Astrocyte (in vitro differentiated cells and primary cell): ENCODE data around the gene TAF4. TPM values are rescaled to one million over a fixed set of nuclear protein-coding genes. Genes with fewer than 3 reads are reported as not detected.

Experiments used
- DNase-seq: peaks from one replicate; pipeline ENCODE4 v3.0.0-alpha.2; 2010; ENCODE audit warnings: low read depth
- FAIRE-seq: peaks from 2 replicates; lab custom pipeline; 2011; peaks lifted over from hg19 to GRCh38; lab: Jason Lieb, UNC
- H2AFZ ChIP-seq: 2 replicates; pipeline ENCODE4 v1.6.0; 2012; ENCODE audit warnings: low read depth, low read length, inconsistent platforms
- H3K27ac ChIP-seq: 2 replicates; pipeline ENCODE4 v1.5.1; 2011; ENCODE audit warnings: low read depth, low read length, inconsistent platforms
- H3K27me3 ChIP-seq: 2 replicates; pipeline ENCODE4 v1.6.0; 2011; ENCODE audit warnings: low read length, inconsistent platforms; ENCODE audit not compliant: insufficient read depth
- H3K36me3 ChIP-seq: 2 replicates; pipeline ENCODE4 v1.5.1; 2011; ENCODE audit warnings: low read length, inconsistent platforms; ENCODE audit not compliant: insufficient read depth
- H3K4me1 ChIP-seq: 2 replicates; pipeline ENCODE4 v1.5.1; 2011; ENCODE audit warnings: low read length, inconsistent platforms; ENCODE audit not compliant: insufficient read depth
- H3K4me2 ChIP-seq: 2 replicates; pipeline ENCODE4 v1.6.0; 2012; ENCODE audit warnings: low read length, inconsistent platforms
- H3K4me3 ChIP-seq: 2 replicates; pipeline ENCODE4 v1.5.1; 2011; ENCODE audit warnings: low read depth, mild to moderate bottlenecking, low read length, inconsistent platforms; ENCODE audit not compliant: insufficient read depth
- H3K79me2 ChIP-seq: 2 replicates; pipeline ENCODE4 v1.6.0; 2012; ENCODE audit warnings: mild to moderate bottlenecking, low read length, inconsistent platforms; ENCODE audit not compliant: insufficient read depth
- H3K9ac ChIP-seq: 2 replicates; pipeline ENCODE4 v1.6.0; 2012; ENCODE audit warnings: mild to moderate bottlenecking, low read length, inconsistent platforms
- H3K9me3 ChIP-seq: 2 replicates; pipeline ENCODE4 v1.5.1; 2012; ENCODE audit warnings: low read depth, mild to moderate bottlenecking, low read length, inconsistent platforms; ENCODE audit not compliant: insufficient read depth
- H4K20me1 ChIP-seq: 2 replicates; pipeline ENCODE4 v1.6.0; 2012; ENCODE audit warnings: low read length, inconsistent platforms; ENCODE audit not compliant: insufficient read depth
- H3K27ac Mint-ChIP-seq: one replicate; pipeline ENCODE4 v1.8.0; 2021; ENCODE audit warnings: mild to moderate bottlenecking, mixed read lengths; ENCODE audit not compliant: unreplicated experiment
- H3K27me3 Mint-ChIP-seq: one replicate; pipeline ENCODE4 v1.8.0; 2021; ENCODE audit warnings: low read depth, mixed read lengths; ENCODE audit not compliant: unreplicated experiment
- H3K36me3 Mint-ChIP-seq: one replicate; pipeline ENCODE4 v1.8.0; 2021; ENCODE audit warnings: low read depth, mixed read lengths; ENCODE audit not compliant: unreplicated experiment
- H3K4me1 Mint-ChIP-seq: one replicate; pipeline ENCODE4 v1.8.0; 2021; ENCODE audit warnings: low read depth, mixed read lengths; ENCODE audit not compliant: unreplicated experiment
- H3K4me3 Mint-ChIP-seq: one replicate; pipeline ENCODE4 v1.8.0; 2021; ENCODE audit warnings: mild to moderate bottlenecking, moderate library complexity, mixed read lengths; ENCODE audit not compliant: unreplicated experiment
- H3K9me3 Mint-ChIP-seq: one replicate; pipeline ENCODE4 v1.8.0; 2021; ENCODE audit warnings: mild to moderate bottlenecking, mixed read lengths; ENCODE audit not compliant: unreplicated experiment
- EZH2 ChIP-seq: IDR thresholded peaks from 2 replicates; pipeline ENCODE4 v1.6.1; 2012; ENCODE audit warnings: mild to moderate bottlenecking, low read length, inconsistent platforms; ENCODE audit not compliant: insufficient read depth
- total RNA-seq: library from RNA; stranded (reverse); gene quantifications from 2 replicates; pipeline ENCODE4 v1.2.1, GENCODE V29; 2021
- TF ChIP-seq, protein P1 (sequence below): IDR thresholded peaks from 2 replicates; pipeline ENCODE4 v1.5.1; 2011; ENCODE audit warnings: low read depth, mild to moderate bottlenecking, inconsistent platforms, low read length, moderate library complexity; ENCODE audit not compliant: insufficient read depth

TAF4 gene
- total RNA-seq, 1 donor from 2014 or later = 11.8 TPM

DNA sequence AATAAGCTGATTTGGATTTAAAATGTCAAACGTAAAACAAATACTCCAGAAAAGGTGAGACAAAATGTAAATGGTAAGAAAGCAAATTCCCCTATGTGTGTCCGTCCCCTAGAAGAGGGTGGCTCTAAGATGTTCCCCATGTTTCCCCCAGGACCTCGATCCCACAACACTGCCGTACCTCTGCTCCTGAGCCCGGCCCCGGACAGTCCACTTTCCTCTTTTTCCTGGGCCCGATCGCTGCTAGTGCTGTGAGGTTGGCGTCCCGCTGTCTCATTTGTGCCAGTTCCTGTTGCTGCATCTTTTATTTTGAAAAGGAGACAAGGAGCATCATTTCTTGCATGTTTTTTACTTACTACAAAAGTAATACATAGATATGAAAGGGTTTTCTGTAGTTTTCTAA lies 68.3 kb downstream of the TAF4 start:
- H3K36me3 Mint-ChIP-seq = peaks cover 61% of the 10 kb centered on the region
- Histone ChIP-seq H3K36me3 (peaks cover 24% of the 10 kb centered on the region), H3K27me3 (no peaks in the 10 kb centered on the region), H3K9ac (no peak overlapping the region), H4K20me1 (no peaks in the 10 kb centered on the region), H3K9me3 (no peaks in the 10 kb centered on the region), H3K27ac (no peak overlapping the region), H3K4me1 (no peaks in the 10 kb centered on the region), H3K4me2 (no peak overlapping the region), H2AFZ (no peak overlapping the region), H3K4me3 (no peak overlapping the region), H3K79me2 (no peaks in the 10 kb centered on the region)
- no peaks in the 10 kb centered on the region for H3K27me3 Mint-ChIP-seq
- no peaks in the 10 kb centered on the region for H3K4me1 Mint-ChIP-seq
- H3K4me3 Mint-ChIP-seq = no peak overlapping the region
- TF ChIP-seq, protein P1, sequence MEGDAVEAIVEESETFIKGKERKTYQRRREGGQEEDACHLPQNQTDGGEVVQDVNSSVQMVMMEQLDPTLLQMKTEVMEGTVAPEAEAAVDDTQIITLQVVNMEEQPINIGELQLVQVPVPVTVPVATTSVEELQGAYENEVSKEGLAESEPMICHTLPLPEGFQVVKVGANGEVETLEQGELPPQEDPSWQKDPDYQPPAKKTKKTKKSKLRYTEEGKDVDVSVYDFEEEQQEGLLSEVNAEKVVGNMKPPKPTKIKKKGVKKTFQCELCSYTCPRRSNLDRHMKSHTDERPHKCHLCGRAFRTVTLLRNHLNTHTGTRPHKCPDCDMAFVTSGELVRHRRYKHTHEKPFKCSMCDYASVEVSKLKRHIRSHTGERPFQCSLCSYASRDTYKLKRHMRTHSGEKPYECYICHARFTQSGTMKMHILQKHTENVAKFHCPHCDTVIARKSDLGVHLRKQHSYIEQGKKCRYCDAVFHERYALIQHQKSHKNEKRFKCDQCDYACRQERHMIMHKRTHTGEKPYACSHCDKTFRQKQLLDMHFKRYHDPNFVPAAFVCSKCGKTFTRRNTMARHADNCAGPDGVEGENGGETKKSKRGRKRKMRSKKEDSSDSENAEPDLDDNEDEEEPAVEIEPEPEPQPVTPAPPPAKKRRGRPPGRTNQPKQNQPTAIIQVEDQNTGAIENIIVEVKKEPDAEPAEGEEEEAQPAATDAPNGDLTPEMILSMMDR = no peak
- TF ChIP-seq EZH2 = no peak
- H3K27ac Mint-ChIP-seq = no peak overlapping the region
- DNase-seq (no peak), FAIRE-seq (no peak)
- peaks cover 5% of the 10 kb centered on the region for H3K9me3 Mint-ChIP-seq

DNA sequence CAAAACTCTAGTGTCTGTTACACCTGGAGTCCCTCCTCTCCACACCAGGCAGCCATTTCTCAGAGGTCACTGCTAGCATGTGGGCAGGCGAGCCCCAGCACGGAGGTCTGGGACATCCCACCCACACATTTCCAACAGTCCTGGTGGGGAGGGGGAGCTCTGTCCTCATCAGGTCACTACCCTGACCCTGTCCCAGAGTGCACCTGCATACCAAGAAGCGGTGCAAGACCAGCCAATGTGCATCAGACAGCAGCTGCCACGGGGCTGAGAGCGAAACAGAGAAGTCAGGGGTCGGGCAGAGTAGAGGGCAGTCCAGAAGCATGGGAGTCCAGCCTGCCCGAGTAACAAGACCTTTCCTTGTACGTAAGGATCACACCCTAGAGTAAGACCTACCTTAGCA lies 71.1 kb downstream of the TAF4 start:
- no peaks in the 10 kb centered on the region for H3K79me2 ChIP-seq
- H3K27me3 ChIP-seq = no peaks in the 10 kb centered on the region
- Mint-ChIP-seq H3K9me3 (peaks cover 19% of the 10 kb centered on the region), H3K4me1 (no peaks in the 10 kb centered on the region), H3K36me3 (peaks cover 65% of the 10 kb centered on the region), H3K27me3 (no peaks in the 10 kb centered on the region), H3K4me3 (no peak overlapping the region), H3K27ac (no peak overlapping the region)
- no peak for FAIRE-seq
- no peak overlapping the region for H2AFZ ChIP-seq
- H4K20me1 ChIP-seq = no peaks in the 10 kb centered on the region
- no peak for DNase-seq
- H3K36me3 ChIP-seq = peaks cover 31% of the 10 kb centered on the region
- H3K9ac ChIP-seq = no peak overlapping the region
- no peak overlapping the region for H3K4me3 ChIP-seq
- H3K4me1 ChIP-seq = no peaks in the 10 kb centered on the region
- H3K9me3 ChIP-seq = peaks cover 4% of the 10 kb centered on the region
- no peak for TF ChIP-seq EZH2
- TF ChIP-seq, protein P1 = no peak
- H3K4me2 ChIP-seq = no peak overlapping the region
- no peak overlapping the region for H3K27ac ChIP-seq

DNA sequence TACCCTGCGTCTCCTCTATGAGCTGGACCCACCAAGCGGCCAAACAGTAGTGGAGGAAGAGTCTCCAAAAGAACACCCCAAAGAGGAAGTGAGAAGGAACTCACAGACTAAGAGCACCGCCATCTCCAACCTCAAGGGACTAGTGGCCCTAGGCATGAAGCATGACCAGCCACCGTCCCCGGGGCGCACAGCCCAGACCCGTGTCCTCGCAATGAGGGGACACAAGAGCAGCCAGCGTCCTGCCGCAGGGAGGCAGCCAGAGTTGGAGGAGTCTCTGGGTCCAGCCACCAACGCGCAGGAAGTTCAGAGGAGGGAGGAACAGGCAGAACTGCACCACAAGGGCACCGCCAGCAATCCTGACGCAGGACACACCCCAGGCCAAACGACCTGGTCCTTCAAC lies 72.6 kb downstream of the TAF4 start:
- Histone ChIP-seq H3K9me3 (peaks cover 4% of the 10 kb centered on the region), H3K27me3 (no peaks in the 10 kb centered on the region), H3K4me1 (no peaks in the 10 kb centered on the region), H4K20me1 (no peaks in the 10 kb centered on the region), H3K36me3 (peaks cover 22% of the 10 kb centered on the region), H3K4me2 (no peak overlapping the region), H3K4me3 (no peak overlapping the region), H3K27ac (no peak overlapping the region), H3K9ac (no peak overlapping the region), H3K79me2 (no peaks in the 10 kb centered on the region), H2AFZ (no peak overlapping the region)
- FAIRE-seq (no peak), DNase-seq (no peak)
- Mint-ChIP-seq H3K9me3 (peaks cover 19% of the 10 kb centered on the region), H3K36me3 (peaks cover 61% of the 10 kb centered on the region), H3K4me3 (no peak overlapping the region), H3K27ac (no peak overlapping the region), H3K27me3 (no peaks in the 10 kb centered on the region), H3K4me1 (no peaks in the 10 kb centered on the region)
- TF ChIP-seq, protein P1 = no peak
- TF ChIP-seq EZH2 = no peak
